Nephron (organoid): ENCODE data around the gene STRN4.

Source experiments
- H3K27ac Mint-ChIP-seq, 3 experiments: 2 replicates each; pipeline ENCODE4 v1.8.0; 2020; ENCODE audit warnings: mixed read lengths in 3 of 3, mild to moderate bottlenecking in 2 of 3, moderate library complexity in 1 of 3
- H3K27me3 Mint-ChIP-seq: 2 replicates; pipeline ENCODE4 v1.8.0; 2021; ENCODE audit warnings: low read depth, mild to moderate bottlenecking, moderate library complexity, mixed read lengths
- H3K36me3 Mint-ChIP-seq: 2 replicates; pipeline ENCODE4 v1.8.0; 2020; ENCODE audit warnings: low read depth, mixed read lengths
- H3K4me1 Mint-ChIP-seq: 2 replicates; pipeline ENCODE4 v1.8.0; 2020; ENCODE audit warnings: mixed read lengths
- H3K4me3 Mint-ChIP-seq, 3 experiments: 2 replicates each; pipeline ENCODE4 v1.8.0; 2020; ENCODE audit warnings: mild to moderate bottlenecking in 3 of 3, mixed read lengths in 3 of 3, moderate library complexity in 2 of 3
- H3K9me3 Mint-ChIP-seq: 2 replicates; pipeline ENCODE4 v1.8.0; 2020; ENCODE audit warnings: mixed read lengths
- TF ChIP-seq, protein P1 (sequence below), 3 experiments: fragments of 200-600 bp; sonication (generic); IDR thresholded peaks; one replicate each; pipeline ENCODE4 v1.5.0; 2021; ENCODE audit warnings: antibody characterized with exemption in 3 of 3; ENCODE audit not compliant: unreplicated experiment in 3 of 3

STRN4 gene

DNA sequence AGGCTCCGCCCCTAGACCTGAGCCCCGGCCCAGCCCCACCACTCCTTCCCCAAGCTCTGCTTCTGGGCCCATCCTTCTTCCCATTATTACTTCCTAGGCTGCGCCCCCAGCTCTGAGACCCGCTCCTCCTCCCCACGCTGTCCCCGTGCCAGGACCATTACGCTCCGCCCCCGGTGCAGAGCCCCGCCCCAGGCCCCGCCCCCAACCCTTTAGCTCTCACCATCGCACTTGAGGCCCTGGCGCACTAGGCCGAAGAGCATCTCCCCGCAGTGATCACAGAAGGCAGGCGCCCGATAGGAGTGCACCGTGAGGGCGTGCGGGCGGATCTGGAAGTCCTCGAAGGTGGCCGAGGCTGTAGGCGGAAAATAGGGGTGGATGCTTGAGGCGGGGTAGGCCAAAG lies 35.6 kb downstream of the STRN4 start:
- peaks cover 6% of the 10 kb centered on the region for H3K4me1 Mint-ChIP-seq
- H3K36me3 Mint-ChIP-seq = peaks cover 32% of the 10 kb centered on the region
- no peaks in the 10 kb centered on the region for H3K9me3 Mint-ChIP-seq
- no peak overlapping the region for H3K27ac Mint-ChIP-seq
- H3K27me3 Mint-ChIP-seq = no peaks in the 10 kb centered on the region
- TF ChIP-seq, protein P1, sequence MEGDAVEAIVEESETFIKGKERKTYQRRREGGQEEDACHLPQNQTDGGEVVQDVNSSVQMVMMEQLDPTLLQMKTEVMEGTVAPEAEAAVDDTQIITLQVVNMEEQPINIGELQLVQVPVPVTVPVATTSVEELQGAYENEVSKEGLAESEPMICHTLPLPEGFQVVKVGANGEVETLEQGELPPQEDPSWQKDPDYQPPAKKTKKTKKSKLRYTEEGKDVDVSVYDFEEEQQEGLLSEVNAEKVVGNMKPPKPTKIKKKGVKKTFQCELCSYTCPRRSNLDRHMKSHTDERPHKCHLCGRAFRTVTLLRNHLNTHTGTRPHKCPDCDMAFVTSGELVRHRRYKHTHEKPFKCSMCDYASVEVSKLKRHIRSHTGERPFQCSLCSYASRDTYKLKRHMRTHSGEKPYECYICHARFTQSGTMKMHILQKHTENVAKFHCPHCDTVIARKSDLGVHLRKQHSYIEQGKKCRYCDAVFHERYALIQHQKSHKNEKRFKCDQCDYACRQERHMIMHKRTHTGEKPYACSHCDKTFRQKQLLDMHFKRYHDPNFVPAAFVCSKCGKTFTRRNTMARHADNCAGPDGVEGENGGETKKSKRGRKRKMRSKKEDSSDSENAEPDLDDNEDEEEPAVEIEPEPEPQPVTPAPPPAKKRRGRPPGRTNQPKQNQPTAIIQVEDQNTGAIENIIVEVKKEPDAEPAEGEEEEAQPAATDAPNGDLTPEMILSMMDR (IDR thresholded peaks at IDR 0.05; ENCODE audit: unreplicated experiment in 3 of 3) = no peak
- no peak overlapping the region for H3K4me3 Mint-ChIP-seq

DNA sequence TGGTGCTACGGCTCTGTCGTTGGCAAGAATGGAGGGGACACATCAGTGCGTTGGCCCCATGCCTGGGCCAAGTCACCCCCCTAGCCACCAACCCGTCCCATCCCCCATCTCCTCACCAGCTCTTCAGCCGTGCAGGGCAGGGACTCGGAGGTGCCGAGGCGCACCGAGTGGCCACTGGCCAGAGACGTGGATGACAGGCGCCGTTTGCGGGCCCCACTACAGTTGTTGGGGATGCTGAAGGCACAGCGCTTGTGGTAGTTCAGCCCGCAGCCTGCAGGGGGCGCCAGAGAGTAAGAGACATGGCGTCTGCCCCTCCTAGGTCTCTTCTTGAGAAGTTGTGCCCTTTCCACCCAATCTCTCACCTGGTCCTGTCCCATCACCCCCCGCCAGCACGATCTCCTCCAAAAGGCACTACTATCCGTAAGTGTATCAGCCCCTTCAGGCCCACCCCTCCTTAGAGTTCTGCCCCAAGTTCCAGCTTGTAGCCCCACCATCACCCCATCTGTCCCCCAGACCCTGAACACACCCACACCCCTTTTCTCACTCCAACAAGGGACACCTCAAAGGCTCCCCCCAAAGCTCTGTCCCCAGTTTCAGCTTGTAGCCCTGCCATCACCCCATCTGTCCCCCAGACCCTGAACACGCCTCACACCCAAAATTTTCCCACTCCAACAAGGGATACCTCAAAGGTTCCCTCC lies 41.7 kb downstream of the STRN4 start:
- TF ChIP-seq, protein P1 (IDR thresholded peaks at IDR 0.05; ENCODE audit: unreplicated experiment in 3 of 3) = peak; percentile 81 to 86 (median 83)
- no peaks in the 10 kb centered on the region for H3K27me3 Mint-ChIP-seq
- no peaks in the 10 kb centered on the region for H3K9me3 Mint-ChIP-seq
- no peak overlapping the region for H3K27ac Mint-ChIP-seq
- no peaks in the 10 kb centered on the region for H3K4me1 Mint-ChIP-seq
- peaks cover 65% of the 10 kb centered on the region for H3K36me3 Mint-ChIP-seq
- H3K4me3 Mint-ChIP-seq = no peak overlapping the region

DNA sequence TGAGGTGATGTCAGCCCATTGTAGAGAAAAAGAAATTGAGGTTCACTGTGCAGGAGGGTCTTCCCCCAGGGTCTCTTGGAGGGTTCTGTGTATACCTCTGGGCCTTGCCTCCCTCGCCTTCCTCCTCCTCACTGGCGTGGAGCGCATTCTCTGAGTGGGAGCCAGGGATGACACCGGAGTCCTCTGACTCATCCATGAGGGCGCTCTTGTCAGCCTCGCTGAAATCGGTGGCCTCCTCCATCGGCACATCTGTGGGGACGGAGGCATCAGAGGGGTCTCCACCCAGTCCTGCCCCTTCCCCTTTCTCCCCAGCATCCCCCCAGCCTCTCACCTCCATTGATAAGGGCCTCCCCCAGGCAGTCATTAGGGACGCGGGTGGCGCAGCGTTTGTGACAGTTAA lies 45.5 kb downstream of the STRN4 start:
- Mint-ChIP-seq H3K36me3 (peaks cover 72% of the 10 kb centered on the region), H3K4me1 (no peaks in the 10 kb centered on the region), H3K27me3 (no peaks in the 10 kb centered on the region), H3K27ac (no peak overlapping the region), H3K9me3 (no peaks in the 10 kb centered on the region), H3K4me3 (no peak overlapping the region)
- TF ChIP-seq, protein P1 (IDR thresholded peaks at IDR 0.05; ENCODE audit: unreplicated experiment in 3 of 3) = no peak

DNA sequence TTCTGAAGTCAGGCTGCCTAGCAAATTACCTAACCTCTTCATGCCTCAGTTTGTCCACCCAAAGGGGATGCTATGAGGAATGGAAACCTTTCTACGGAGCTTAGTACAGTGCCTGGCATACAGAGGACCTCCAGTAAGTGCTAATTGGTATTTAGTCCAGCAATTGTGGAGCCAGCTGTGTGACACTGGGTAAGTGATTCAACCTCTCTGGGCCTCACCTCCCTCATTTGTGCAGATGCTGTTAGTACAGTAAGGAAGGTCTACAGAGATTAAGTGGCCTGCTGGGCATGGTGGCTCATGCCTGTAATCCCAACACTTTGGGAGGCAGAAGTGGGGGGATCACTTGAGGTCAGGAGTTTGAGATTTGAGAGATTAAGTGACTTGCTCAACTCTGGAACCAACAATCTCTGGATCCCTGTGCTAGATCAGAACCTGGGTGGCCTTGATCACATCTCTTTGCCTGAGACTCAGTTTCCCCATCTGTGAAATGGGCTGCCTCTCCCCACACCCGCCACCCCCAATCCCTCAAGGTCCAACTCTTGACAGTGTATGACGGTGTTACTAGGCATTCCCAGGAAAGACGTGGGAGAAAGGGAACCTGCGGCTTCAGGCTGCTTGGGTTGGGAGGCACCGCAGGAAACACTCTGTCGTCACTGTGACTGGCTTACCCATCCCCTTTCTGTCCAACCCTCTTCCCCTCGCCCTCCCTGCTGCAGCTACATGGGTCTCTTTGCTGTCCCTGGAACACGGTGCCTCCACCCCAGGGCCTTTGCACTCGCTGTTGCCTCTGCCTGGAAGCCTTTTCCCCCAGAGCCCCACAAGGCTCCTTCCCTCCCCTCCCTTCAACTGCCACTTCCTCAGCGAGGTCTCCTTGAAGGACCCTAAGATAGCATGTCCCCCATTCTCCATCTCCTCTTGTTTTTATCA lies 47.6 kb downstream of the STRN4 start:
- H3K36me3 Mint-ChIP-seq = peaks cover 72% of the 10 kb centered on the region
- H3K4me1 Mint-ChIP-seq = no peaks in the 10 kb centered on the region
- no peaks in the 10 kb centered on the region for H3K9me3 Mint-ChIP-seq
- TF ChIP-seq, protein P1 (IDR thresholded peaks at IDR 0.05; ENCODE audit: unreplicated experiment in 3 of 3) = no peak
- peak overlapping the region in 1 of 3 experiments; percentile 46 for H3K4me3 Mint-ChIP-seq
- H3K27ac Mint-ChIP-seq = no peak overlapping the region
- no peaks in the 10 kb centered on the region for H3K27me3 Mint-ChIP-seq

DNA sequence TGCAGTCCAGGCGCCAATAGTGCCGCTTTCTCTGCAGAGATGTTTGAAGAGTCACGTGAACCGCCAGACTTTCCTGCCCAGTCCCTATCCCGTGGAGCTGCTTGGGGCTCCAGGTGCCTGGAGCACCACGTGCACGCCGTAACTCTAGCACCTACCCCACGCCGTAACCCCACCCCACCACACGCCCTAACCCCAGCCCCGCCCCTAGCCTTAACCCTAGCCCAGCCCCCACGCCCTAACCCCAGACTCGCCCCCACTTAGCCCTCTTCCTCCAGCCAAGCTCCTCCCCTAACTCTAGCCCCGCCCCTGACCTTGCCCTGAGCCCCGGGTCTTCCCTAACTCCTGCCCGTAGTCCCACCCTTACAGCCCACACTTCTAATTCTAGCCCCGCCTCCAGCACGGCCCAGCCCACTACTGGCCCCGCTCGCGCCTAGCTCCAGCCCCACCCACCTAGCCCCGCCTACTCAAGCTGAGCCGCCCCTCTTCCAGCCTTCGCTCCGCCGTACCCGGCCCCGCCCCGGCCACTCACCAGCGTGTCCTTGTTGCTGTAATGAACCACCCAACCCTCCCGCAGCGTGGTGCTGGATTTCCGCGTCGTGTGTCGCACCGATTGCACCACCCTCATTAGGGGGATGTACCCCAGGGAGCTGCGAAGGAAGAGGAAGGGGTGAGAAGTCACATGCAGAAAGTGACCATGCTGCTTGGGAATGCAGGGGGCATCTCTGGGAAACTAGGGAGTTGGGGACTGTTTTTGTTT lies 48.9 kb downstream of the STRN4 start:
- Mint-ChIP-seq H3K4me3 (peak overlapping the region in 2 of 3 experiments; percentile 59 to 74), H3K27ac (peak overlapping the region in 1 of 3 experiments; percentile 29), H3K27me3 (no peaks in the 10 kb centered on the region)

More for the DNA sequence above, 48.9 kb downstream of the STRN4 start:
- H3K4me1 Mint-ChIP-seq = no peaks in the 10 kb centered on the region
- TF ChIP-seq, protein P1 (IDR thresholded peaks at IDR 0.05; ENCODE audit: unreplicated experiment in 3 of 3) = no peak
- peaks cover 78% of the 10 kb centered on the region for H3K36me3 Mint-ChIP-seq
- no peaks in the 10 kb centered on the region for H3K9me3 Mint-ChIP-seq
